NCI-H1105 treated with DMSO at 0.1 percent for 48 hours (cell line): ENCODE results near the gene ADPRHL1.

ENCODE experiments used
- DNase-seq: peaks from one replicate; lab custom pipeline; 2025; lab: John Stamatoyannopoulos, UW

ADPRHL1 gene

GRCh38 chr13:113431171-113431570 is 22.1 kb downstream of the ADPRHL1 start:
- DNase-seq, result no peak

GRCh38 chr13:113430378-113431110 is 22.7 kb downstream of the ADPRHL1 start:
- DNase-seq, result no peak

- DNase-seq, result no peak
Observed at GRCh38 chr13:113429608-113429985, 23.7 kb downstream of the ADPRHL1 start.

- DNase-seq, result no peak
Observed at GRCh38 chr13:113428871-113429607, 24.2 kb downstream of the ADPRHL1 start.

- DNase-seq, result no peak
Observed at GRCh38 chr13:113428469-113428865, 24.8 kb downstream of the ADPRHL1 start.

GRCh38 chr13:113427562-113428468 is 25.5 kb downstream of the ADPRHL1 start:
- no peak for DNase-seq

GRCh38 chr13:113426591-113426986 is 26.7 kb downstream of the ADPRHL1 start:
- no peak for DNase-seq

GRCh38 chr13:113425941-113426590 is 27.2 kb downstream of the ADPRHL1 start:
- DNase-seq, result no peak

- DNase-seq, result no peak
Observed at GRCh38 chr13:113423520-113424163, 29.6 kb downstream of the ADPRHL1 start.

GRCh38 chr13:113422807-113423519 is 30.3 kb downstream of the ADPRHL1 start:
- DNase-seq, result no peak

- no peak for DNase-seq
Observed at GRCh38 chr13:113421673-113422270, 31.5 kb downstream of the ADPRHL1 start.

GRCh38 chr13:113420833-113421600 is 32.3 kb downstream of the ADPRHL1 start:
- DNase-seq, result no peak

- DNase-seq, result no peak
Observed at GRCh38 chr13:113420232-113420631, 33.1 kb downstream of the ADPRHL1 start.

GRCh38 chr13:113419531-113420193 is 33.6 kb downstream of the ADPRHL1 start:
- no peak for DNase-seq

- no peak for DNase-seq
Observed at GRCh38 chr13:113418722-113419049, 34.6 kb downstream of the ADPRHL1 start.

- no peak for DNase-seq
Observed at GRCh38 chr13:113417836-113418721, 35.2 kb downstream of the ADPRHL1 start.

GRCh38 chr13:113417008-113417751 is 36.1 kb downstream of the ADPRHL1 start:
- DNase-seq, result no peak
